HepG2 (cell line): Measurements from ENCODE around the gene ANKRD17.

Experiments used
- ATF3 ChIP-seq: sonication (generic); formaldehyde crosslinking; IDR thresholded peaks from 2 replicates; pipeline ENCODE4 v1.4.0; 2020; ENCODE audit warnings: missing genetic modification reagents
- BRCA1 ChIP-seq: sonication (generic); formaldehyde crosslinking; IDR thresholded peaks from 2 replicates; pipeline ENCODE4 v1.4.0; 2020; ENCODE audit warnings: missing genetic modification reagents
- CERS6 ChIP-seq: sonication (generic); formaldehyde crosslinking; IDR thresholded peaks from 2 replicates; pipeline ENCODE4 v1.5.0; 2020; ENCODE audit warnings: missing genetic modification reagents
- CTCF ChIP-seq: sonication (generic); formaldehyde crosslinking; IDR thresholded peaks from 2 replicates; pipeline ENCODE4 v1.5.0; 2020; ENCODE audit warnings: mild to moderate bottlenecking, missing genetic modification reagents, moderate library complexity
- ETV6 ChIP-seq: sonication (generic); formaldehyde crosslinking; conservative IDR thresholded peaks from 2 replicates; pipeline ENCODE4 v1.4.0; 2020; ENCODE audit warnings: missing genetic modification reagents
- FOXM1 ChIP-seq: sonication (generic); formaldehyde crosslinking; IDR thresholded peaks from 2 replicates; pipeline ENCODE4 v1.5.0; 2020; ENCODE audit warnings: missing genetic modification reagents
- GLI4 ChIP-seq: sonication (generic); formaldehyde crosslinking; IDR thresholded peaks from 2 replicates; pipeline ENCODE4 v1.5.1; 2020; ENCODE audit warnings: missing genetic modification reagents, mild to moderate bottlenecking, moderate library complexity, borderline replicate concordance
- MED8 ChIP-seq: sonication (generic); formaldehyde crosslinking; IDR thresholded peaks from 2 replicates; pipeline ENCODE4 v1.8.1; 2023; ENCODE audit warnings: mild to moderate bottlenecking, missing genetic modification reagents; ENCODE audit not compliant: insufficient replicate concordance
- NR2F1 ChIP-seq, 2 experiments: fragments of 450-650 bp in 1 of 2; formaldehyde crosslinking in 1 of 2; IDR thresholded peaks; 2 replicates each; pipeline versions ENCODE4 v1.5.0 to v1.6.1; 2016 to 2020; ENCODE audit warnings: mild to moderate bottlenecking in 1 of 2, missing compliant biosample characterization in 1 of 2, missing genetic modification reagents in 1 of 2, moderate library complexity in 1 of 2
- POLR2A ChIP-seq, 2 experiments: IDR thresholded peaks; 2 replicates each; pipeline ENCODE4 v1.6.1; 2011; ENCODE audit warnings: low read depth in 2 of 2, low read length in 2 of 2, mild to moderate bottlenecking in 1 of 2, moderate library complexity in 1 of 2; ENCODE audit not compliant: insufficient read depth in 1 of 2
- TFE3 ChIP-seq: IDR thresholded peaks from 2 replicates; pipeline ENCODE4 v1.6.1; 2016
- ZNF224 ChIP-seq: sonication (generic); formaldehyde crosslinking; IDR thresholded peaks from 2 replicates; pipeline ENCODE4 v1.5.0; 2020; ENCODE audit warnings: mild to moderate bottlenecking, missing genetic modification reagents
- ZNF589 ChIP-seq: sonication (generic); formaldehyde crosslinking; conservative IDR thresholded peaks from 2 replicates; pipeline ENCODE4 v1.8.0; 2022; ENCODE audit warnings: mild to moderate bottlenecking, moderate library complexity, missing genetic modification reagents
- ZNF629 ChIP-seq: sonication (generic); formaldehyde crosslinking; conservative IDR thresholded peaks from 2 replicates; pipeline ENCODE4 v1.5.0; 2020; ENCODE audit warnings: missing genetic modification reagents

DNA sequence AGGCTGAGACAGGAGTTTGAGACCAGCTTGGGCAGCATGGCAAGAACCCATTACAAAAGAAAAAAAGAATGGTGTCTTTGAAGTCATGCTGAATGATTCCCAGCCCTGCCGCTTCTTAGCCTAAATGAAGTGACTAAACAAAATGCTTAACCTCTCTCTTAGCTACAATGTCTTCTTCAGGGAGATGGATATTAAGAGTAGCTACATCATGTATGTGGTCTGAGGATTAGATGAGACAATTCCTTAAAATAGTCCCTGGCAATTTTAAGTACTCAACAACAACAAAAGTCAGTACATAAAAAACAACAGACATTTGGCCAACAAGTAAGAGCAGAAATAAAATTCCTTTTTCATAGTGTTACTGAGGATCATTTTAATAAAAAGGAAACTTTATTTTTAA is 124.8 kb downstream of the ANKRD17 start:
- TF ChIP-seq ETV6 (CRISPR knock-in tag) (no peak), ZNF589 (CRISPR knock-in tag) (no peak), GLI4 (CRISPR knock-in tag) (no peak), CTCF (CRISPR knock-in tag) (no peak), TFE3 (CRISPR knock-in tag) (no peak), MED8 (CRISPR knock-in tag) (no peak), ZNF629 (no peak), FOXM1 (no peak), ZNF224 (CRISPR knock-in tag) (no peak), POLR2A (IDR thresholded peaks at IDR 0.05; ENCODE audit: insufficient read depth in 1 of 2, low read depth in 2 of 2, low read length in 2 of 2) (no peak), CERS6 (CRISPR knock-in tag) (no peak), NR2F1 (CRISPR knock-in tag; IDR thresholded peaks at IDR 0.05) (no peak), BRCA1 (CRISPR knock-in tag) (no peak), ATF3 (CRISPR knock-in tag) (no peak)
